GM21447 (cell line): ENCODE data around the gene LRPAP1.
"Not testable (repeated sequence)": the region's sequence is repeated elsewhere in the genome, so short reads cannot be mapped to it uniquely, and the experiment has no call there.

Experiments used
- ATAC-seq: cut with Tn5 transposase; IDR thresholded peaks from one replicate; pipeline ENCODE4 v1.9.1; 2021; ENCODE audit not compliant: unreplicated experiment

LRPAP1 gene

DNA sequence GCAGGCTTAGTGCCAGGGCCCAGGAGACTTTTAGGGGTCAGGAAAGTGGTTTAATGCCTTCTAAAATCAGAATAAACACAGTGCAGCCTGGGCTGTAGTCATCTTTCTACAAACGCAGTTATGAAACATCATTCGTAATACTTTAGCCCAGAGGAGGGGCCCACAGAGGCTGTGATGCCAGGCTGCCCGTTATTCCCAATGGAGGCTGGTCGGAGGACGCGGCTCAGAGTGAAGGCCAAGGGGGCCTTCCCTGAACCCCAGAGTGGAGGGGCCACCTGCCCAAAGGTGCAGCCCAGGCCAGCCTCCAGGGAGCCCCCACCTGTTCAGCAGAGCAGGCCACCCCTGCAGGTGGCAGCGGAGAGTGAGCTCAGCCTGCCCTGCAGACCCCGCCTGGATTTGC, 29.9 kb upstream of the LRPAP1 start:
- ATAC-seq, result not testable (repeated sequence)

DNA sequence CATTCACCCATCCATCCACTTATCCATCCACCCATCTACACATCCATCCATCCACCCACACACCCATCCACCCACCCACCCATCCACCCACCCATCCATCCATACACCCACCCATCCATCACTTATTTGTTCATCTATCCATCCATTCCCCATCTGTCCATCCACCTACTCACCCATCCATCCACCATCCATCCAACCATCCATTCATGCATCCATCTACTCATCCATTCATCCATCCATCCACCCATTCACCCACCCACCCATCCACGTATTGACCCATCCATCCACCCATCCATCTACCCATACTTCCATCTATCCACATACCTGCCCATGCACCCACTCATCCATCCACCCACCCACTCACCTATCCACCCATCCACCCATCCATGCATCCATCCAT, 28.2 kb upstream of the LRPAP1 start:
- not testable (repeated sequence) for ATAC-seq

DNA sequence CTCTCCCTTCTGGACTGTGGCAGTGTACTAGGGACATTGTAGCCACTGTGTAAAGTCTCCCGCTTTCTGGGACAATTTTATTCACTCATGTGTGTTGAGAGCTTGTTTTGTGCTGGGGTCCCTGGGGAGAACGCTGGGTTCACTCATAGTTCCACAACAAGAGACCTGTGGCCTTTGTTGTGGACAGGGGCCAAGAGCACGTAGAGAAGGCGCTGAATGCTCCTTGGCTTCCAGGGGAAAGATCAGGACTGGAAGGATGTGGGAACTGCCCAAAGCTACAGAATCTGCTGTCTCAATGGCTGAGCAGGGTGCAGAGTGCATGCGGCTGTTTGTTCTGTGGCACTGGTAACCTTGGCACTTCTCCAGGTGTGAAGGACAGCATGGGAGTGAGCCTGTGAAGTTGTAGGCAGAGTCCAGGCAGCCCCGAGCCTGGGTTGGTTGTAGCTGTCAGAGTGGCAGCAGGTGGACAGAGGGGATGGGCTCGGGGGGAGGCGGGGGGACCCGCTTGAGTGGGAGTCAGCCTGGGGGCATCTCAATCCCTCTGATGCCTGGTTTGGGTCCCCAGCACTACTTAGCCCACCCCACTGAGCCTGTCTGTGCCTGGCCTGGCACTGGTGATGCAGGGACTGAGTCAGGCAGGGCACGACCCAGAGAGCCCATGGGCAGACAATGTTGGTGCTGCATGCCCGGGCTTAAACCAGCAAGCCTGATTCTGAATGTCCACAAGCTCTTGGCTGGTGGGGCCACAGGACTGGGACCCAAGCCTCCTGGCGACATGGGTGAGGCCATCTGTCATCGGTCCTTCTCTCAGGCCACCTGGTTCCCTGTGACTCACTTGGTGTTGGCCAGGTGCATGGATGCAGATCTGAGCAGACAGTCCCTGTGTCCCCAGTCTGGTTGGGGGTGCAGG, 27.4 kb upstream of the LRPAP1 start:
- ATAC-seq, result not testable (repeated sequence)

DNA sequence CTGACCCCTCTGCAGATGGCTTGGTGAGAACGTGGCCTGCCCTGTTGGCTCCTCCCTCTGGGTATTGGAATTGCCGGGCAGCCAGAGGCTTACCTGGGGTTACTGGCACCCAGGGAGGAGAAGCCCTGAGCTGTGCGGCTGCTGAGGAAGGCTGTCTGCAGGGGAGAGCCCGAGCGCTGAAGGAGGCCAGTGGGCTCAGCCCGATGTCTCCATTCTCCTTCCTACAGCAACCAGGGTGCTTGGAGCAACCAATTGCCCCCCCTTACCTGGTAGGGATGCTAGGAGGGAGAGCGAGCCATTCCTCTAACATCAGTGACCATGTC, 26.3 kb upstream of the LRPAP1 start:
- ATAC-seq, result not testable (repeated sequence)

DNA sequence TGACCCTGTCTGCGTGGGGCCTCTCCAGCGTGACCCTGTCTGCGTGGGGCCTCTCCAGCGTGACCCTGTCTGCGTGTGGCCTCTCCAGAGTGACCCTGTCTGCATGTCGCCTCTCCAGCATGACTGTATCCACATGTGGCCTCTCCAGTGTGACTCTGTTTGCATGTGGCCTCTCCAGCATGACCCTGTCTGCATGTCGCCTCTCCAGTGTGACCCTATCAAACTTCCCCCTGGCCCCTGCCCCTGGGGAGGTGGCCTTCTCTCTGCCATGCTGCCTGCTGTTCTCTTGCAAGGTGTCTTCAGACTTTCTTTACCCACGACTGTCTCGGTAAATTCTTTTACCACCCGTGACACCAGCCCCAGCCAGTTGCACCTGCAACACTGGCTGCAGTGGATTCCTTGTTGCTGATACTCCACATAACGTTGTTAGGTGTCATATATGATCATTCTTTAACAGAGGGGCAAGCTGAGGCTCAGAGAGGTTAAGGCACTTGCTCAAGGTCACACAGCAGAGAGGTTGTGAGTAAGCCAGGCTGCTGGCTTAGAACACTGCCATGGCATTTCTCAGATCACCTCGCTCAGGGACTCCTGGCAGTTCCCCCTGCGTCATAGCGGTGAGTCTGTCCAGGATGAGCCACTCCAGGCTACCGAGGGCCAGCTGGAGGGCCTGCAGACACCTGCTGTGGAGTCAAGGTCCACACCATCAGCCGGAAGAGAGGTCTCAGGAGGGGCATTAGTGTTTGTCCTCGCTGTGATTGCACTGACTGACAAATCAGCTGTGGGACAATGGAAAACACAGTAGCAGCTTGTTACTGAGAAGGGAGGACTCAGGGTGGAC, 25.7 kb upstream of the LRPAP1 start:
- not testable (repeated sequence) for ATAC-seq

DNA sequence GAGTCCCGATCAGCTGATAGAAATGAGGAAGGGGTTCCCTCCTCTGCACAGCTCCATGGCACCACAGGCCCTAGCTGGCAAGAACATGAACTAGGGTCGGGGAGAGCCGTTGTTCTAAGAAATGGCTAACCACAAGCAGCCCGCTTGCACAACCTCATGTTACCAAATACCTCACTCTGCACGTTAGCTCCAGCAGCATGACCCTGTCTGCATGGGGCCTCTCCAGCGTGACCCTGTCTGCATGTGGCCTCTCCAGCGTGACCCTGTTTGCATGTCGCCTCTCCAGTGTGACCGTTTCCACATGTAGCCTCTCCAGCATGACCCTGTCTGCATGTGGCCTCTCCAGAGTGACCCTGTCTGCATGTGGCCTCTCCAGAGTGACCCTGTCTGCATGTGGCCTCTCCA, 24.9 kb upstream of the LRPAP1 start:
- ATAC-seq, result not testable (repeated sequence)

DNA sequence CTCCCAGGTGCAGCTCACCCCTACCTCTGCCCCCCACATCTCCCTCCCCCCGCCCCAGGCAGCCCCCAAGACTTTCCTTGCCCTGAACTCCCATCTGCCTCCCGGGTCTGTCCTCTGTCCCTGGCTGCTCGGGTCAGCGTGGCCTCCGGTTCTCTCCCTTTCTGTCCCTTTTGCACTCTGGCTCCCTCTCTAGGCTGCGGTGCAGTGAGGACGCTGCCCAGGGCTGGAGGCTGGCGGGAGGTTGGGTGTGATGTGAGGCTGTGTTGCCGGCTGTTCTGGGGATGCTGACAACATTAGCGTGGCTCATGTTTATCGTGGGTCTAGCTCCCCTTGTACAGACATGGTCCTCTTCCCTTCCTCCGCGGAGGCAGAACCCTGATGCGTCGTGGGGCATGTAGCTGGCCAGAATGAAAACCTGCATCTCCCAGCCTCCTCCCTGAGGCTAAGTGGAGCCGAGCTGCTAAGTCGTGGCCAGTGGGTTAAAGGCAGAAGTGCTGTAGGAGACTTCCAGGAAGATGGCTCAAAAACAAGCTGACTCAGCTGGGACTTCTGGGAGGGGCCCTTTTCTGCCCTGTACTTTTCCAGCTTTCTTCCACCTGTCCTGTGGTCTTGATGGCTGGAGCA, 24.1 kb upstream of the LRPAP1 start:
- not testable (repeated sequence) for ATAC-seq

DNA sequence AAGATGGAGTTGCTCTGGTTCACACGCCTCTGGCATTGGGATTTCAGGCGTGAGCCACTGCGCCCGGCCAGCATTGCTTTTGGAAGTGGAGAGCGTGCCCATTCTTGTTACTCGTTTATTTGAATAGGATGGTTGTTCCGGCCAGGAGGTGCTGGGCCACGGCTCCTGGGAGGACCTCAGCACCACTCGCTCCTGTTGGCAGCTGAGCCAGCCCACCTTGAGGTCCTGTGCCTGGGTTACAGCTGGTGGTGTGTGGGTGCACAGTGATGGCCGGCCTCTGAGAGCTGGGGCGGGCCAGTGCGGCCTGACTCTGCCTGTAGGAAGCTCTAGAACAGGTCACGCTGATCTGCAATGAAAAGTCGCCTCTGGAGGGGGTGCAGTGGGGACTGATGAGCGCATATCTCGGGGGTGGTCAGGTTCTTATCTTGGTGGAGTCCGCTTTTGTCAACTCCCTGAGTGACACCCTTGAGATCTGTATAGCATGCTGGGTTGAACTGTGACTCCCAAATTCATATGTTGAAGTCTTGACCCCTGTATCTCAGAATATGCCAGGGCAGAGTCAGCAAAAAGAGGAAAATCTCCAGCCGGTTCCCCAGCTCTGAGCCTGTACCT, 23.3 kb upstream of the LRPAP1 start:
- ATAC-seq, result not testable (repeated sequence)

DNA sequence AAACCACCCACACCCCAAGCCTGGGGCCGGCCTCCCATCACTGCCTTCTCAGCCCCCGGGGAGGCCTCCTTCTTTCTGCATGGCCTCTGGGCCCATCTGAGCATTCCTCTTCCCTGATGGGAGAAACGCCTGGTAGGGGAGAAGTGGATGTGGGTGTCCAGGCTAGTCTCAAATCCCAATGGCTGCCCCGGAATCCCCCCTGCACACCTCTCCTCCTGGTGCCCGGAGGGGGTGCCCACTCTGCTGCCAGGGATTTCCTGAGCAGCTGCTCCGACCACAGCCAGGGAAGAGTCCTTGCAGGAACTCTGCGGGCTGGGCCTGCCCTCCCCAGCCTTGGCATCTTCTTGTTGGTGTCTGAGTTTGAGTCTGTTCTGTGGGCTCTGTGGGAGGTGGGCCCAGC, 19.1 kb upstream of the LRPAP1 start:
- not testable (repeated sequence) for ATAC-seq

DNA sequence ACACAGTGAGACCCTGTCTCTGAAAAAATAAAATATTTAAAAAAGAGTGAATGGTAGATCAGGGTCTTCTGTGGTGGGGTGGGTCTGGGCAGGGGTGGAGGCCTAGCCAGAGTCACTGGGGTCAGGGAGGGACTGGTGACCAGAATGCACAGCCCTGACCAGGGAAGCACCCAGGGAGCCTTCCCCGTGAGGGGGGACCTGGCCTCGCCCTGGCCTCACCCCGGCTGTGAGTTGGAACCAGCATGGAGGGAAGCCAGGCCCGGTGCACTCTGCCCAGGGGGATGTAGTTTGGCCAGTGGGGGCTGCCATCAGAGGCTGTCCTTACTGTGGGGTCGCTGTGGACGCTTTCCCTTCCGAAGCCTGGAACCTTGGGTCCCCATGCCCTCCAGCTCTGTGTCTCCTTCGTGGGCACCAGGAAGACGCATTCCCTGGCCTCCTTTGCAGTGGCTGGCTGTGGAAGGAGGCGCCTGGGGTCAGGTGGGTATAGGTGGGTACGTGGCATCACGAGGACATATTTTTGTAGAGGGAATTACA, 18.6 kb upstream of the LRPAP1 start:
- ATAC-seq, result not testable (repeated sequence)

DNA sequence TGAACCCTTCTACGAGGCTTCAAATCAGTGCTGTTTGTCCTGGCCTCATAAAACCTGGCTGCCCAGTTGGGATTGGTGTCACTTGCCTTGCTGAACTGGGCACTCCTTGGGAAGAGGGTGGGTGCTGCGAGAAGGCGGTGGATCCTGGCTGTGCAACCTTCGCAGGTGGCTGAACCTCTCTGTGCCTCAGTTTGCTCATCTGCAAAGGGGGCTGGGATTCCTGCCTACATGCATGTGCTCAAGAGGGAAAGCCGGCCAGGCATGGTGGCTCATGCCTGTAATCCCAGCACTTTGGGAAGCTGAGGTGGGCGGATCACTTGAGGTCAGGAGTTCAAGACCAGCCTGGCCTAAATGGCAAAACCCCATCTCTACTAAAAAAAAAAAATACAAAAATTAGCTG, 17.8 kb upstream of the LRPAP1 start:
- not testable (repeated sequence) for ATAC-seq

DNA sequence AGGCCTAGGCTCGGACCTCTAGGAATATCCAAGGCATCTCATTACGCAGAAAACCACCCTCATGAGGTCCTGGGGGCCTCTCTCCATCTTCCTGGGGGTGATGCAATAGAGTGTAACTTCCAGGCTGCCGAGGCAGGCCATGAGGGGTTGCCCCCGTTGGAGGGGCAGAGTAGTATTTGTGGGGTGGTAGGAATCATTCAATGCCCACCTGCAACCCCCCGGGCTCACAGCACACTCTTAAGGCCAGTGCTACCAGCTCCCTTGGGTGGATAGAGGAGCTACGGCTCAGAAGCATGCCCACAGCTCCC, 17.4 kb upstream of the LRPAP1 start:
- ATAC-seq, result not testable (repeated sequence)

DNA sequence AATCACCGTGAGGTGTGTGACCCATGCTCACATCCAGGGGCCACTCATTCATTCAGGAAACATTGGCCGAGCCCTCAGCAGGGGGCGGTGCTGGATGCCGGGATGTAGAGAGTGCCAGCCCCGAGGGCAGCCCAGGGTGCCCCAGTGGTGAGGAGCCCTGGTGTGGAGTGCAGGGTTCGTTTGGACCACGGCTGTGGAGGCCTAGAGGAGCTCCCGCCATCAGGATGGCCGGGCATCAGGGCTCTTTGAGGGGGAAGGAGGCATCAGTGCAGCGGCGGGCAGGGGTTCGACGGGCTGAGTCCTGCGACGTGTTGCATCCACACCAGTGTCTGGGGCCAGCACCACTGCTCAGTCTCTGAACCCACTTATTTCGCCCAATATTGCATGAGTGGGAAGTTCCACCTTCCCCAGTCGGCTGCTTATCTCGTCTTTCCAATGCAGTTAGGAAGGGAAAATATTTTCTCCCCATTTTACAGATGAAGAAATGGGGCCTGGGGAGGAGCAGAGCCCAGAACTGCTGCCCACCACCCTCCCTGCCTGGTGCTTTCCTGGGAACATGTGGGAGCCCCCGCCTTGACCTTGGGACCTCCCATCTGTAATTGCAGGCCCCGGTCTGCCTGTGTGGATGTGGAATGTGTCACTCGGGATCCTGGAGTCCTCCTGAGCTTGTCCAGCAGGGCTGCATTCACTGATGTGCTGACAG, 16.9 kb upstream of the LRPAP1 start:
- ATAC-seq, result not testable (repeated sequence)

DNA sequence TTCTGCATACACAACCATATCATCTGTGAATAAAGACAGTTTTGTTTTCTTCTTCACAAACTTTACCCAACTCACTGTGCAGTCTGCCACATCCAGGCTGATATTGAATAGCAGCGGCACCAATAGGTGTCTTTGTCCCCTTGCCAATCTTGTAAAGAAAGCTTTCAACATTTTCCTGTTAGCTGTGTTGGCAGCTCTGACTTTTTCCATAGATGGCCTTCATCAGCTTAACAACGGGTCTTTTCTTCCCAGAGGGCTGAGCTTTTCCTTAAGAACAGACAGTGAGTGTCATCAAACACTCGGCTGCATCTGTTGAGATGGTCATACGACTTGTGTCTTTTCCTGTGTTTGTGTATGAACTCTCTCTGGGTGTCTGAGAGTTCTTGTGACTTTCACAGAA, 14.5 kb upstream of the LRPAP1 start:
- ATAC-seq, result not testable (repeated sequence)

DNA sequence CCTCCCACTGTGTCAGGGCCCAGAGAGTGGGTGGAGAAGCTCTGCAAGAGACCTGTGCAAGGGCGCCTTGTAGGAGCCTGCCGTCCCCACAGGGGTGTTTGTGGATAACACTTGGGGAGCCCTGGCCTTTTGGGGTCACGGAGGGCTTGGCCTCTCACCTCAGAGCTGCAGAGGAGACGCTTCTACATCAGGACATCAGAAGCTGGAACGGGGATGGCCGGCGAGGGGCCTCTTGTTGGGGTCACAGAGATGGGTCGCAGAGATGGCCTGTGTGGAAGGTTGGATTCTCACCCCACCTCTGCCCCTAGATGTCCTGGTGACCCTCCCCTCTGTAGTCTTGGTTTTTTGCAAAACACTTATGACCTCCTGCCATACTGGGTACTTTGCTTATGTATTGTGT, 13.1 kb upstream of the LRPAP1 start:
- not testable (repeated sequence) for ATAC-seq

DNA sequence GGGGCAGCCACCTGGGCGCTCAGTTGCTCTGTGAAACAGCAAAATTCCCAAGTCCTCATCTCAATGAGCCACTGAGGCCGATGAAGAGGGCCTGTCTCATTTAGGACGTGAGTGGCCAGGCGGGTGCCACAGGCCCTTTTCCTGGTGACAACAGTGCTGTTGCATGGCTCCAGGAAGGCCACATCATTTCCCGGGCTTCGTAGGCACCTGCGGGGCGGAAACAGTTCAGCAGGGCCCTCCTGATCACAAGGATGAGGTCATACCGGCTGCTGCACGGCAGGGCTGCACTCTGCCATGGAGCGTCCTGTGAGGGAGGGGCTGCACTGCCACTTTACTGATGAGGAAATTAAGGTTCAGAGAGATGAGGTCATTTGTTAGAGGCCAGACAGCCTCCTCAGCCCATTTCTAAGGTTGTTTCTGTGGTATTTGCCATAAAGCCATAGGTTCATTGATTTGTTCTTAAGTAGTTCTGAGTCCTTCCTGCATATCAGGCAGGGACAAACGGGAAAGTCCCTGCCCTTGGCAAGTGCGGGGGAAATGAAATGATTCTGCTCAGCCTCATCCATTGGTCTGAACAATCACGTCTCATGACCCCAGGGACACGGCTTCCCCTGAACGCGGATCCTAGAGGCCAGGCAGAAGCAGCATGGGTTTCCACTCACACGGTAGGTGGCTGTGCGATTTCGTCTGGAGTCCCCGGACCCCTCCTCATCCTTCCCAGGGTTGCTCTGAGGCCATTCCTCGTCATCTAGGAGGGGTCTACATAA, 12.2 kb upstream of the LRPAP1 start:
- ATAC-seq, result not testable (repeated sequence)

DNA sequence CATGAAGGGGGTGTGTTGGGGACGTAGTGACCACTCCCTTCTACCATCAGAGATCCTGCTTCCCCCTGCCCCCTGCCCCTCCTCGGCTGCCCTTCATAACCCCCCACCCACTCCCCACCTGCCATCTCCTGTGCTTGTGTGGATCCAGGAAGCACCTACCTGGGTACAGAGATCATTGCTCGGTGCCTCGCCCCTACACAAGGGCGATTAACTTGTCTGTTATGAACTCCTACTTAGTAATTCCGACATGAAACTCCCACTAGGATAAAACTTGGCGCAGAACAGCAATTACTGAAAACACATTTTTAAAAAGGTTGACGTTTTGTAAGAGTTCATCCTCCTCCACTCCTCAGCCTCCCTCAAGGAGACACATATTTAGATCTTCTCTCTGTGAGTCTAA, 11.2 kb upstream of the LRPAP1 start:
- not testable (repeated sequence) for ATAC-seq

DNA sequence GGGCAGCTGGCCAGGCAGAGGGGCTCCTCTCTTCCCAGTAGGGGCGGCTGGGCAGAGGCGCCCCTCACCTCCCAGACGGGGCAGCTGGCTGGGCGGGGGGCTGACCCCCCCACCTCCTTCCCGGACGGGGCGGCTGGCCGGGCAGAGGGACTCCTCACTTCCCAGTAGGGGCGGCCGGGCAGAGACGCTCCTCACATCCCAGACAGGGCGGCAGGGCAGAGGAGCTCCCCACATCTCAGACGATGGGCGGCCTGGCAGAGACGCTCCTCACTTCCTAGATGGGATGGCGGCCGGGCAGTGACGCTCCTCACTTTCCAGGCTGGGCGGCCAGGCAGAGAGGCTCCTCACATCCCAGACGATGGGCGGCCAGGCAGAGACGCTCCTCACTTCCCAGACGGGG, 6.7 kb upstream of the LRPAP1 start:
- not testable (repeated sequence) for ATAC-seq

DNA sequence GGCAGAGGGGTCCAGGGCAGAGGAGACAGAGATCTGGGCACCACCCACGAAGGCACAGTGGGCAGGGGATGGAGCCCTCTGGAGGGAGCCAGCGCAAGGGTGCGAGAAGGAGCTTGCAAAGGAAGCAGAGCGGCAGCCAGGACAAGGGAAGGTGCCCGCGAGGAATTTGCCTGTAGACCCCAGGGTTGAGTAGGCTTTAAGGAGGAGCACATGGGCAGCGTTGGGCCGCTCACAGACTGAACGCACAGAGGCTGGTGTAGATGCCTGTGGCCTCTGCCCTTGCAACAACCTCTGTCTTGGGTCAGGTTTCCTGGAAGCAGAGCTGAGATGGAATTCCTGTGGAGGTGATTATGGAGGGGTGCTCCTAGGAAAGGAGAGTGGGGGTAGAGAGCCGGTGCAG, 3.6 kb upstream of the LRPAP1 start:
- not testable (repeated sequence) for ATAC-seq

DNA sequence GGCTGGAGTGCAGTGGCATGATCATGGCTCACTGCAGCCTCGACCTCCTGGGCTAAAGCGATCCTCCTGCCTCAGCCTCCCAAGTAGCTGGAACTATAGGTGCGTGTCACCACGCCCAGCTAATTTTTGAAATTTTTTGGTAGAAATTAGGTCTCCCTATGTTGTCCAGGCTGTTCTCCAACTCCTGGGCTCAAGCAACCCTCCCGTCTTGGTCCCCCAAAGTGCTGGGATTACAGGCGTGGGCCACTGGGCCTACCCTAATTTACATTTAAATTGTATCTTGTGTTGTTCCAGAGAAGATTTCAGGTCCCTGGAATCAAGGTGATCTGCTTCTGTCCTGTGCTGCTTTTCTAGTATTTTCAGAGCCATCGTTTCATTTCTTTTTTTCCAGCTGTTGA, 1.2 kb upstream of the LRPAP1 start:
- ATAC-seq, result no peak
